Right ventricle myocardium inferior (tissue), 1 donor: ENCODE data around the gene RTP1. TPM values are rescaled to one million over a fixed set of nuclear protein-coding genes. Genes with fewer than 3 reads are reported as not detected.
A peak's percentile ranks its signal among the peaks of the same experiment; 100 is the strongest.
"Not testable (repeated sequence)": the region's sequence is repeated elsewhere in the genome, so short reads cannot be mapped to it uniquely, and the experiment has no call there.

Experiments used
- ATAC-seq: fragments of 200-7000 bp; cut with Tn5 transposase; one replicate; pipeline ENCODE4 v1.9.1; 2020; ENCODE audit warnings: mild to moderate bottlenecking, moderate library complexity
- DNase-seq: peaks from one replicate; pipeline ENCODE4 v3.0.0; 2021; ENCODE audit errors: missing footprints
- intact Hi-C: fragments of 100-400 bp; cut with DNase I; formaldehyde crosslinking; loops from one replicate; pipeline ENCODE4 v1.11.0; 2022
- total RNA-seq: library from RNA; stranded (reverse); fragmentation: NEBNext Ultra II Directional; extraction: Animal tissue kit (Norgen Biotek cat#: 25700); gene quantifications from one replicate; pipeline ENCODE4 v1.2.1, GENCODE V29; 2021
- donor health status: DM: no; HTN: yes; CAD: no; lungs with severe emphysema.

RTP1 gene
- total RNA-seq, 1 donor from 2014 or later = not detected

GRCh38 chr3:187191271-187191670, 6.0 kb upstream of the RTP1 start:
- intact Hi-C loops = no loop called here
- ATAC-seq = no peak
- DNase-seq = no peak

DNA sequence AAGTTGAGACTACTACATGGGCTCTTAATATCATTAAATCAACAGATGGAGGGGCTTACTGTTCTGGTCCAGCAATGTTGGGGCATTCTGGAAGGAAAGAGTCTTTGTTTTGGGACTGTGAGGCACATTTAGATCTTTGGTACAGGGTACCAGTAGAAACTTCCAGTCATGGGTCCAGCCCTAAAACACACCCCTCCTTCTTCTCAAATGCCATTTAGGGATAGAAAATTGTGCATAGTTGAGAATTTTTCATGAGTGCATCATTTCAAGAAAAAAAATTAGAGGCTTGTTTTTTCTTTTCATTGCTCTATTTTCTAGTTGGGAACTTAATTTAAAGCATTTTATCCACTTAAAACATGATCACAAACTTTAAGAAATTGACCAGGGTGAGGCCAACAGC, 4.1 kb upstream of the RTP1 start:
- no peak for ATAC-seq
- intact Hi-C loops = no loop called here
- DNase-seq = no peak

GRCh38 chr3:187196573-187197334, 532 bp upstream of the RTP1 start:
- DNase-seq (no peak), ATAC-seq (no peak)
- intact Hi-C loops = no loop called here

GRCh38 chr3:187198490-187198889, 1.2 kb downstream of the RTP1 start:
- intact Hi-C loops = no loop called here
- ATAC-seq (no peak), DNase-seq (no peak)

- intact Hi-C loops, ATAC-seq: not testable (repeated sequence)
- peak; percentile 41 for DNase-seq
Measured at GRCh38 chr3:187199463-187200050, 2.3 kb downstream of the RTP1 start.

- intact Hi-C loops = no loop called here
- no peak for ATAC-seq
- no peak for DNase-seq
Measured at GRCh38 chr3:187205683-187206082, 8.4 kb downstream of the RTP1 start.

DNA sequence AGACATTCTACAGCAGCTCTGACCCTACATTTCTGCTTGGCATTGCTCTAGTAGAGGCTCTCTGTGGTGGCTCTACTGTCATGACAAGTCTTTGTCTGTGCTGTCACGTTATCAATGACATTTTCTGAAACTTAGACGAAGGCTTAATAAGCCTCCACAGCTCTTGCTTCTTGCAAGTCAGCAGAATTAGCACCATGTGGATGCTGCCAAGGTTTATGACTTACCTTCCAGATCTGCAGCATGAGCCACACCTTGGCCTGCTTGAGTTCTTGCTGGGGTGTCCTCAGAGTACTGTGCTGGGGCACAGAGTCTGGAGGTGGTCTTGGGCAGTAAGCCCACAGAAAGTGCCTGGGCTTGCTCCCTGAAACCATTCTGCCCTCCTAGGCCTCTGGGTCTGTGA, 9.8 kb downstream of the RTP1 start:
- ATAC-seq (no peak), DNase-seq (no peak)
- intact Hi-C loops = no loop called here

- DNase-seq (no peak), ATAC-seq (peak; percentile 56)
- intact Hi-C loops = no loop called here
Measured at GRCh38 chr3:187207624-187208023, 10.3 kb downstream of the RTP1 start.

DNA sequence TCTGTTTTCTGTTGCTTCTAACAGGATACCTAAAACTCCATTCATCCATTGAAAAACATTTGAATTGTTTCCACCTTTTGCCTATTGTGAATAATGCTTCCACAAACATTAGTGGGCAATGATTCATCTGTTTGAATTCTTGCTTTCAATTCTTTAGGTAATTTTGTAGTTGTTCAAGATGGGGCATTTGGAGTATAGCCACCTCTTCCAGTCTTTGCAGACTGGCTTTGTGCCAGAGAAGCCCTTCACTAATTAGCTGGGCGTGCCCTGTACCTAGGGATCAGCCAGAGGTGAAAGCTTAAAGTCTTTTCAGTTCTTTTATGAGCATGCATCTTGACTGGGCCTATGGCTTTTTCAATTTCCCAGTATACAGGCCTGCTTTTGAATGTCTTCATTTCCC, 10.9 kb downstream of the RTP1 start:
- ATAC-seq (no peak), DNase-seq (no peak)
- intact Hi-C loops = no loop called here

GRCh38 chr3:187209491-187209890, 12.2 kb downstream of the RTP1 start:
- intact Hi-C loops = no loop called here
- no peak for DNase-seq

GRCh38 chr3:187210091-187210490, 12.8 kb downstream of the RTP1 start:
- DNase-seq (no peak), ATAC-seq (no peak)
- intact Hi-C loops = no loop called here

More at GRCh38 chr3:187209491-187209890, 12.2 kb downstream of the RTP1 start:
- ATAC-seq = no peak

DNA sequence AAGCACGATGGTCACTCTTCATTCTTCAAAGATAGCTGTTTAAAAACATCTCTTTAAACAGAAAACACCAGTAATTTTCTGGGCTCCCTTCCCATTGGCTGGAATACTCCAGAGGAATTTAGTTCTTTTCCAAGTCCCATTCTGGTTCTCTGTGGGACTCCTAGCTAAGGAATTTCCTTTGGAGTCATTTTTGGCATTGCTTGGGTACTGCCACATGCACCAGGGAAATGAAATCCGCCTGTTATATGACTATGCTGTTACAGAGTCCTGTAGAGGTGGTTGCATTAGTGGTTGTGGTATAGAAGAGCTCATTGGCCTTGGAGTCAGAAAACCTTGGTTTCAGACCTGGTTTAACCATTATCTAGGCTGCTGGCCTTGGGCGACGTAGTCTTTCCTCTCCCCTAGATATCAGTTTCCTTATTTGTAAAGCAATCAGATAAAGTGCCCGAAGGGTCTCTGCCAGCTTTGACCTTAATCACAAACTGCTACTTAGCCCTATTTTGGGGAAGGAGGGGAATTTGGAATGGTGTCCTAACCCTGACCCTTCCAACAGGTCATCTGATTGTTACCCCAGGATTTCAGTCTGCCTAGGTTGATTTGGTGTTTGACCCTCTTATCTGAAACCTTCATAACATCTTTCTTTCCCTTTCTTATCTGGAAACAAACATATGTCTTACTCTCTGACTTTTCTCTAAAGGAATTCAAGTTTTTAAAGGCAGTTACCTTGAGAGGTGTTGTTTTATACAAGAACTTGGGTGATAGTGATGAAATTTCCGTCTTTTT, 13.4 kb downstream of the RTP1 start:
- intact Hi-C loops = no loop called here
- ATAC-seq = peak; percentile 44
- DNase-seq = no peak

DNA sequence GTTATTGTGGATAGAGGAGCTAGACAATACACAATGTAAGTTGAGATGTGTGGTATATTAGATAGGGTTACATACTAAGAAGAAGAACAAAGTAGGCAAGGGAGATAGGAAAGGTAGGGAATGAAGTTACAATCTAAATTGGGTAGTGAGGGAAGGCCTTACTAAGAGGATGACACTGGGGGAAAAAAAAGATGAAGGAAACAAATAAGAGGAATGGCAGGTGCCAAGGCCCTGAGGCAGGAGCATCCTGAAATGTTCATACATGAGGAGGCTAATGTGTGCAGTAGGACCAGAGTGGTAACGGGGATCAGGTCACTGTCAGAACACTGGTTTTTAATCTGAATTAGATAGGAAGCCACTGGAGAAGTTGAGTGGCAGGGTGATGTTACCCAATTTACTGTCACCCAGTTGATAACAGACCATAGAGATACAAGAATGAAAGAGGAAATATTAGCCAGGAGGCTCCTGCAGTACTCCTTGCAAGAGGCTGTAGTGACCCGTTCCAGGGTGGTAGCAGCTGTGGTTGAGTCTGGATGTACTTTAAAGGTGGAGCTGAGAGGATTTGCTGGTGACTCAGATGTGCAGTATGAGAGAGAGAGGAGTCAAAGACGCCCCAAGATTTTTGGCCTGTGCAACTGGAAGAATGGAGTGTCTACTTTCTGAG, 14.4 kb downstream of the RTP1 start:
- no peak for DNase-seq
- intact Hi-C loops = no loop called here
- ATAC-seq = no peak

- intact Hi-C loops = no loop called here
- ATAC-seq (no peak), DNase-seq (no peak)
Measured at GRCh38 chr3:187212196-187212545, 14.9 kb downstream of the RTP1 start.

- ATAC-seq = peak; percentile 83
- DNase-seq = peak; percentile 67
- intact Hi-C loops = no loop called here
Measured at GRCh38 chr3:187212705-187213104, 15.4 kb downstream of the RTP1 start.

- ATAC-seq (no peak), DNase-seq (no peak)
- intact Hi-C loops = no loop called here
Measured at GRCh38 chr3:187213616-187214015, 16.3 kb downstream of the RTP1 start.

GRCh38 chr3:187215460-187215859, 18.2 kb downstream of the RTP1 start:
- no peak for DNase-seq
- intact Hi-C loops = no loop called here
- ATAC-seq = no peak

DNA sequence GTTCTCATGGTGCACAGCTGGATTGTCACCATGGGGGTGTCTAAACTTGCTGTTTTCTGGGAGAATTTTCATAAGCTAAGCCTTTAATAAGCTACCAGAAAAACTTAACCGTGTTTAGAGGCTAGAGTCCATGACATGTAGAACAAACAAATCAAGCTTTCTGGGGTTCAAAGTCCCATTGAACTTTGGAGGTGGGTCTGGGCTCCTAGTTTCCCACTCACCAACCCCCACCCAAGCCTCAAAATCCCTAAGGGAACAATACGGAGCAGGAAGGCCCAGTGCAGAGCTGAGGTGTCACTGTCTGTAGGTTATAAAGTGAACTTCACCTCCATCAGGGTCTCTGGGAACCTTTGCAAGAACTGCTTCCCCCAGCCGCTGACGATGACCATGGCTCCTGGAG, 25.5 kb downstream of the RTP1 start:
- intact Hi-C loops = loop anchor here (5.0 to 10.0 kb wide), 2 partner anchors 70 to 492 kb away; partner anchors contain the start of gene MASP1
- DNase-seq (no peak), ATAC-seq (no peak)

GRCh38 chr3:187223799-187224198, 26.5 kb downstream of the RTP1 start:
- DNase-seq (no peak), ATAC-seq (no peak)
- intact Hi-C loops = loop anchor here (5.0 to 10.0 kb wide), 2 partner anchors 69 to 491 kb away; partner anchors contain the start of gene MASP1
